ENCODE data around the gene RNASE11. TPM values are rescaled to one million over a fixed set of nuclear protein-coding genes. Genes with fewer than 3 reads are reported as not detected.
"Not testable (repeated sequence)": the region's sequence is repeated elsewhere in the genome, so short reads cannot be mapped to it uniquely, and the experiment has no call there.

RNASE11 gene
- total RNA-seq, 2 donors from 2014 or later, result not detected

GRCh38 chr14:20578325-20578724, 9.5 kb downstream of the RNASE11 start:
- Mint-ChIP-seq H3K27ac (no peak overlapping the region), H3K4me1 (peaks cover 10% of the 10 kb centered on the region), H3K9me3 (no peaks in the 10 kb centered on the region), H3K27me3 (no peaks in the 10 kb centered on the region), H3K36me3 (ENCODE audit: low read depth) (no peaks in the 10 kb centered on the region), H3K4me3 (no peak overlapping the region)
- ATAC-seq (replicated peaks), result no peak

DNA sequence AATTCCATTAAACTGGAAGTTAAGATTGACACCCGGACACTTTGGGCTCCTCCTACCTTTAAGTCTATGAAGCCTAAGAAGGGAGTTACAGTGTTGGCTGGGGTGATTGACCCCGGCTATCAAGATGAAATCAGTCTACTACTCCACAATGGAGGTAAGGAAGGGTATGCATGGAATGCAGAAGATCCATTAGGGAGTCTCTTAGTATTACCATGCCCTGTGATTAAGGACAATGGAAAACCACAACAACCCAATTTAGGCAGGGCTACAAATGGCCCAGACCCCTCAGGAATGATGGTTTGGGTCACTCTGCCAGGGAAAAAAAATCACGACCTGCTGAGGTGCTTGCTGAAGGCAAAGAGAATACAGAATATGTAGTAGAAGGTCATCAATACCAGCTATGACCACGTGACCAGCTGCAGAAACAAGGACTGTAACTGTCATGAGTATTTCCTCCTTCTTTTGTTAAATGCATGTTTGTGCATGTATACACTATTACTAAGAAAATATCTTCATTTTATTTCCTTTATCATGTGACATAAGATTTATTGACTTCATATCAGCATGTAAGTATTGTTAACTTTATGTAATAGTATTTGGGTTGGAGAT, 15.3 kb downstream of the RNASE11 start:
- not testable (repeated sequence) for H3K27ac Mint-ChIP-seq; H3K27me3 Mint-ChIP-seq; H3K4me1 Mint-ChIP-seq; H3K9me3 Mint-ChIP-seq; H3K36me3 Mint-ChIP-seq (ENCODE audit: low read depth); H3K4me3 Mint-ChIP-seq; ATAC-seq (replicated peaks)

GRCh38 chr14:20570720-20571119, 17.1 kb downstream of the RNASE11 start:
- H3K27ac Mint-ChIP-seq; H3K4me1 Mint-ChIP-seq; H3K9me3 Mint-ChIP-seq; H3K36me3 Mint-ChIP-seq (ENCODE audit: low read depth); H3K27me3 Mint-ChIP-seq; ATAC-seq (replicated peaks); H3K4me3 Mint-ChIP-seq: not testable (repeated sequence)

GRCh38 chr14:20569865-20570264, 17.9 kb downstream of the RNASE11 start:
- not testable (repeated sequence) for H3K9me3 Mint-ChIP-seq; H3K36me3 Mint-ChIP-seq (ENCODE audit: low read depth); H3K27ac Mint-ChIP-seq; H3K4me1 Mint-ChIP-seq; H3K27me3 Mint-ChIP-seq; H3K4me3 Mint-ChIP-seq; ATAC-seq (replicated peaks)

DNA sequence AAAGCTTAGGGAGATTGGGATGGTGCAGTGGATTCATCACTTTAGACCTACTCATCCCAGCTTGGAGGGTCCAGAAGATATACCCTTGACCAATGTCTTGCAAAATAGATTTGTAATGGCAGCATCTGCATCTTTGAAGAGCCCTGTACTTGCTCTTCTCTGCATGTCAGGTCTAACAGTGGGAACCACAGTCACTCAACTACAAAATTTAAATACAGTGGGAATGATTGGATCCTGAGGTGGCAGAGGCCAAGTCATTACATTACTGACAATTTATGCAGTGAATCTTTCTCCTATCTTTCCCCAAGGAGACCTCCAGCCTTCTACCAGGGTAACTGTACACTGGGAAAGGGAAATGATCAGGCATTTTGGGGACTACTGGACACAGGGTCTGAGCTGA, 18.7 kb downstream of the RNASE11 start:
- no peaks in the 10 kb centered on the region for H3K36me3 Mint-ChIP-seq (ENCODE audit: low read depth)
- H3K27ac Mint-ChIP-seq, result no peak overlapping the region
- no peak overlapping the region for H3K4me3 Mint-ChIP-seq
- H3K9me3 Mint-ChIP-seq, result no peaks in the 10 kb centered on the region
- ATAC-seq (replicated peaks), result no peak
- H3K27me3 Mint-ChIP-seq, result peaks cover 4% of the 10 kb centered on the region
- no peaks in the 10 kb centered on the region for H3K4me1 Mint-ChIP-seq

- Mint-ChIP-seq H3K4me3 (no peak overlapping the region), H3K9me3 (no peaks in the 10 kb centered on the region), H3K4me1 (no peaks in the 10 kb centered on the region), H3K36me3 (ENCODE audit: low read depth) (no peaks in the 10 kb centered on the region), H3K27ac (no peak overlapping the region), H3K27me3 (peaks cover 4% of the 10 kb centered on the region)
- ATAC-seq (replicated peaks), result no peak
Observed at GRCh38 chr14:20568393-20568792, 19.4 kb downstream of the RNASE11 start.

- H3K36me3 Mint-ChIP-seq (ENCODE audit: low read depth); H3K9me3 Mint-ChIP-seq; H3K27me3 Mint-ChIP-seq; H3K27ac Mint-ChIP-seq; ATAC-seq (replicated peaks); H3K4me1 Mint-ChIP-seq; H3K4me3 Mint-ChIP-seq: not testable (repeated sequence)
Observed at GRCh38 chr14:20567199-20567598, 20.6 kb downstream of the RNASE11 start.

DNA sequence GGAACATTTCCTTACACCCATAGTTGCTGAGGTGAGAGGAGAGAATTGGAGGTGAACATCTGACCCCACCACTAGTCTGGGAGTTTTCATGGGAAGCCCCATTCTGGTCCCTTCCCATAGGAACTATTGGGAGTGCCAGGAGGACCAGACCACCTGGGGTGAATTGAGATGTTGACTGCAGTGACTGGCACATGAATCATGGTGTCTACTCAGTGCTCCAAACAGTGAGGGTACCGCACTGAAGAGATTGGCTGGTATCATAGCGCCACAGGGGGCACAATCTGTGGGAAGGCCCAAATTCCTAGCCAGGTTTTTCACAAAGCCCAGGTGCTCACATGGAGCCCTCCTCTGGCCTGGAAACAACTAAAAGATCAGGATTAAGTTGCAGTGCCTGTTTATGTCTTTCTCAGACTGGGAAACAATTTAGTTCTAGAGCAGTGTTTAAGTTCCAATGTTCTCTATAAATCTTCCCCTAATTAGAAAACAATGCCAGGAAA, 23.3 kb downstream of the RNASE11 start:
- no peaks in the 10 kb centered on the region for H3K36me3 Mint-ChIP-seq (ENCODE audit: low read depth)
- no peaks in the 10 kb centered on the region for H3K4me1 Mint-ChIP-seq
- peaks cover 7% of the 10 kb centered on the region for H3K27me3 Mint-ChIP-seq
- no peak overlapping the region for H3K27ac Mint-ChIP-seq
- H3K9me3 Mint-ChIP-seq, result no peaks in the 10 kb centered on the region
- no peak overlapping the region for H3K4me3 Mint-ChIP-seq
- no peak for ATAC-seq (replicated peaks)

GRCh38 chr14:20563971-20564370, 23.8 kb downstream of the RNASE11 start:
- Mint-ChIP-seq H3K27me3 (peaks cover 7% of the 10 kb centered on the region), H3K27ac (no peak overlapping the region), H3K4me1 (no peaks in the 10 kb centered on the region), H3K4me3 (no peak overlapping the region), H3K9me3 (no peaks in the 10 kb centered on the region), H3K36me3 (ENCODE audit: low read depth) (no peaks in the 10 kb centered on the region)
- ATAC-seq (replicated peaks), result no peak

DNA sequence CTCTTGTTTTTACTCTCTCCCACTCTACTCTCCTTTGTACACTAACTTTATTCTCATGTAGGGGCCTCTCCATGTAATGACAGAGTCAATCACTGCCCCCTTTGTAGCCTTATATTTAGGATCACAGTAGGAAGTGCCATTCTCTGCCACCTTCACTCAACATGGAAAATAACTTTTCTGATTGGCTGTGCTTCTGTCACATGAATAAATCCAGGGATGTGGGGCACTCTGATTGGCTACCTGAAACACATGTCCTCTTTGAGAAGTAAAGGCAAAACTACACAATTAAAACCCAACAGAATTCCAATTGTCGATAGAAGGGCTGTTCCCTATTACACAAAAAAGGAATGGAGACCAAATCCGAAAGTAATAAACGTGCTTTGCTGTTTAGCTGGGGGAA, 26.8 kb downstream of the RNASE11 start, which contains the start of gene RNASE9:
TSS of gene RNASE9 (minus strand) at position 87 of the 400 bp plus-strand sequence.
- H3K4me3 Mint-ChIP-seq, result no peak within 1 kb of the TSS
- peaks cover 16% of the 10 kb centered on the region for H3K27me3 Mint-ChIP-seq
- H3K36me3 Mint-ChIP-seq (ENCODE audit: low read depth), result no peaks in the 10 kb centered on the region

GRCh38 chr14:20559461-20559904, 28.3 kb downstream of the RNASE11 start:
- Mint-ChIP-seq H3K4me3 (no peak overlapping the region), H3K27ac (no peak overlapping the region), H3K36me3 (ENCODE audit: low read depth) (no peaks in the 10 kb centered on the region), H3K27me3 (peaks cover 15% of the 10 kb centered on the region), H3K9me3 (no peaks in the 10 kb centered on the region), H3K4me1 (no peaks in the 10 kb centered on the region)
- ATAC-seq (replicated peaks), result no peak

More for the DNA sequence above, 26.8 kb downstream of the RNASE11 start, which contains the start of gene RNASE9:
- H3K27ac Mint-ChIP-seq, result no peak within 1 kb of the TSS
- ATAC-seq (replicated peaks), result no peak
- H3K4me1 Mint-ChIP-seq, result no peaks in the 10 kb centered on the region
- H3K9me3 Mint-ChIP-seq, result no peaks in the 10 kb centered on the region

- H3K4me3 Mint-ChIP-seq, result no peak overlapping the region
- no peak for ATAC-seq (replicated peaks)
- H3K4me1 Mint-ChIP-seq, result no peaks in the 10 kb centered on the region
- no peak overlapping the region for H3K27ac Mint-ChIP-seq
- H3K36me3 Mint-ChIP-seq (ENCODE audit: low read depth), result no peaks in the 10 kb centered on the region
- no peaks in the 10 kb centered on the region for H3K9me3 Mint-ChIP-seq
- peaks cover 15% of the 10 kb centered on the region for H3K27me3 Mint-ChIP-seq
Observed at GRCh38 chr14:20557212-20557542, 30.6 kb downstream of the RNASE11 start.

DNA sequence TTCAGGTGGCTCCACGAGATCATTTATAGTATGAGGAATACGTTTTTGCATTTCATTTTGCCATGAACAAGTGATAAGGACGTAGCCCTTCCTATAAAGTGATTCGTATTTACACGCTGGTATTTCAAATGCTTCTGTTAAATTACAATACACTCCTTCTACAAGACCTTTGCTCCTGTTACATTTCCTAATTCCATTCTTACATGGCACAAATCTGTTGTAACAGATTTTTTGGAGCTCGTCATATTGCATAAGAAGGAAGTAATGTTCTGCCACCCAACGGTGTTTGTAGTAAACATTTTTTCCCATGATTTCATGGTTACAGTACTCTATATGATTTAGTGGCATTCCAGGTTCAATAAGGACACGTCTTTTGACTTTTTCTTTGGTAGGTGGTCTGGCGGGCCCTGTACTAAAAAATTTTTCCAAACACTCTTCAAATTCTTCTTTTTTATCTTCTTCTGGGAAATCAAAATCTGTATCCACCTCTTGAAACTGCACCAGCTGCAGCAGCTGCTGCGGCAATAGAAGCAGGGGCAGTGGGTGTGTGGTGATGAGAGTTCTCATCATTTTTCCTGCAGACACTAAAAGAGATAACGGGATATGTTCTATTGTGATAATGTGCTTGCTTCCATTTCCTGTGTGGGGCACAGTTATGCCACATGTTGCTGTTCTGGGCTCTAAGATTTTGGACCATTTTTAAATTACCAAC, 31.1 kb downstream of the RNASE11 start:
- Mint-ChIP-seq H3K4me1 (no peaks in the 10 kb centered on the region), H3K36me3 (ENCODE audit: low read depth) (no peaks in the 10 kb centered on the region), H3K4me3 (no peak overlapping the region), H3K27me3 (peaks cover 15% of the 10 kb centered on the region), H3K27ac (no peak overlapping the region), H3K9me3 (no peaks in the 10 kb centered on the region)
- no peak for ATAC-seq (replicated peaks)

- Mint-ChIP-seq H3K4me1 (no peaks in the 10 kb centered on the region), H3K9me3 (no peaks in the 10 kb centered on the region), H3K36me3 (ENCODE audit: low read depth) (no peaks in the 10 kb centered on the region), H3K4me3 (no peak overlapping the region), H3K27me3 (peaks cover 12% of the 10 kb centered on the region), H3K27ac (no peak overlapping the region)
- no peak for ATAC-seq (replicated peaks)
Observed at GRCh38 chr14:20555845-20556244, 32.0 kb downstream of the RNASE11 start.

DNA sequence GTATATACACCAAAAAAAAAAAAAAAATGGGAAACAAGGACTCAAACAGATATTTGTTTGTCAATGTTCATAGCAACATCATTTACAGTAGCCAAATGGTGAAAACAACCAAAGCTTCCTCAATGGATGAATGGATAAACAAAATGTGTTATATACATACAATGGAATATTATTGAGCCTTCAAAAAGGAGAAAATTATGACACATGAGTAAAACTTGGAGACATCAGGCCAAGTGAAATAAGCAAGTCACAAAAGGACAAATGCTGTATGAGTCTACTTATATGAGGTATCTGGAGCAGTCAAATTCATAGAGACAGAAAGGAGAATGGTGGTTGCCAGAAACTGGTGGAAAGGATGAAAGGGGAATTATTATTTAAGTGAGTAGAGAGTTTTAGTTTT, 34.8 kb downstream of the RNASE11 start:
- Mint-ChIP-seq H3K27me3 (peaks cover 12% of the 10 kb centered on the region), H3K4me1 (no peaks in the 10 kb centered on the region), H3K27ac (no peak overlapping the region), H3K9me3 (no peaks in the 10 kb centered on the region), H3K4me3 (no peak overlapping the region), H3K36me3 (ENCODE audit: low read depth) (no peaks in the 10 kb centered on the region)
- no peak for ATAC-seq (replicated peaks)

All from activated T-helper 17 cell treated with anti-CD3 and anti-CD28 coated beads, Interleukin-2, amount 50 U/mL, for 72 hours (primary cell).